ENCODE measurements around the gene FLAD1.
A peak's percentile ranks its signal among the peaks of the same experiment; 100 is the strongest.

- TF ChIP-seq CTCF (IDR thresholded peaks at IDR 0.05), result peak in 1 of 12 donors; percentile 2
- no peak for TF ChIP-seq POLR2A (IDR thresholded peaks at IDR 0.05)
Measured at GRCh38 chr1:154962156-154962749, 20.9 kb upstream of the FLAD1 start.

Data from heart left ventricle (tissue), 13 donors.